ENCODE data around the gene LMLN. TPM values are rescaled to one million over a fixed set of nuclear protein-coding genes. Genes with fewer than 3 reads are reported as not detected.
A peak's percentile ranks its signal among the peaks of the same experiment; 100 is the strongest.
"Not testable (repeated sequence)": the region's sequence is repeated elsewhere in the genome, so short reads cannot be mapped to it uniquely, and the experiment has no call there.

LMLN gene
- total and polyA plus RNA-seq, 8 donors: 9.0 to 12.2 (median 10.0) TPM

DNA sequence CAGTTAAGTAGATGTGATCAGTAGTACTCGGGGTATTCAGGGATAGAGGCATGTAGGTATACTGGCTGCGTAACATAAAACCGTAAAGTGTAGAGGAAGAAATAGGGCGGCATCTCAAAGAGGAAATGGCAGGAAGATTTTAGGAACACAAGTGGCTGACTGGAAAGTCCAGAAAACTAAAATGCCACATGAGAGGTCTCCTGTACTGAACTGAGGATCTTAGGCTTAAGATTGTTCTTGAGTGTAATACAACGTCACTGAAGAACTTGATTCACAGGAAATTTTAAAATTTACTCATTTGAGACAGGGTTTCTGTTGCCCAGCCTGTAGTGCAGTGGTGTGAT, 2.3 kb upstream of the LMLN start:
- Histone ChIP-seq H3K36me3 (peaks cover 9 to 43% of the 10 kb centered on the region in 2 donors), H3K4me3 (peak overlapping the region in 1 of 2 donors; percentile 5), H3K27ac (peak overlapping the region; percentile 84 to 86), H3K27me3 (no peaks in the 10 kb centered on the region), H3K9me3 (no peaks in the 10 kb centered on the region), H3K4me1 (peaks cover 35 to 71% of the 10 kb centered on the region in 2 donors)
- intact Hi-C loops (cut with DNase I): no loop called here
- ATAC-seq: peak; percentile 1
- DNase-seq: no peak
- TF ChIP-seq, protein P1, sequence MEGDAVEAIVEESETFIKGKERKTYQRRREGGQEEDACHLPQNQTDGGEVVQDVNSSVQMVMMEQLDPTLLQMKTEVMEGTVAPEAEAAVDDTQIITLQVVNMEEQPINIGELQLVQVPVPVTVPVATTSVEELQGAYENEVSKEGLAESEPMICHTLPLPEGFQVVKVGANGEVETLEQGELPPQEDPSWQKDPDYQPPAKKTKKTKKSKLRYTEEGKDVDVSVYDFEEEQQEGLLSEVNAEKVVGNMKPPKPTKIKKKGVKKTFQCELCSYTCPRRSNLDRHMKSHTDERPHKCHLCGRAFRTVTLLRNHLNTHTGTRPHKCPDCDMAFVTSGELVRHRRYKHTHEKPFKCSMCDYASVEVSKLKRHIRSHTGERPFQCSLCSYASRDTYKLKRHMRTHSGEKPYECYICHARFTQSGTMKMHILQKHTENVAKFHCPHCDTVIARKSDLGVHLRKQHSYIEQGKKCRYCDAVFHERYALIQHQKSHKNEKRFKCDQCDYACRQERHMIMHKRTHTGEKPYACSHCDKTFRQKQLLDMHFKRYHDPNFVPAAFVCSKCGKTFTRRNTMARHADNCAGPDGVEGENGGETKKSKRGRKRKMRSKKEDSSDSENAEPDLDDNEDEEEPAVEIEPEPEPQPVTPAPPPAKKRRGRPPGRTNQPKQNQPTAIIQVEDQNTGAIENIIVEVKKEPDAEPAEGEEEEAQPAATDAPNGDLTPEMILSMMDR (IDR thresholded peaks at IDR 0.05): no peak

DNA sequence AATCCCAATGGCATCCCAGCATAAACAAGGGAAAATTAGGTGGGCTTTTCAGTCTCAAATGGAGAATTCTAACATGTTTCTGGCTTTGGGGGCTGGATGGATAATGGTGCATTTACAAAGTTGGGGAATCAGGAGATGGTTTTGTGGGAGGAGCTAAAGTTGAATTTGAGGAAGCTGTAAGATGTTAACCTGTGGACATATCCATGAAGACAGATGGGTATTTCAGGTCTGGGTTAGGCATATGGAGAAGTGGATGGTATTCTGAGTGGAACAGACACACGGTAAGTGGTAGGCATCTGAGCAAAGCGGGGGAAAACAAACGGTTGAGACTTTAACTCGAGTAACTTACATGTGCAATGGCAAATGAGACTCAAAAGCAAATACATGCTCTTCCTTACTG, 1.7 kb upstream of the LMLN start:
- ATAC-seq: no peak
- H3K4me3 ChIP-seq: peak overlapping the region in 1 of 2 donors; percentile 90
- H3K27ac ChIP-seq: peak overlapping the region; percentile 84 to 86
- TF ChIP-seq, protein P1 (IDR thresholded peaks at IDR 0.05): no peak
- H3K27me3 ChIP-seq: no peaks in the 10 kb centered on the region
- H3K36me3 ChIP-seq: peaks cover 5 to 37% of the 10 kb centered on the region in 2 donors
- peaks cover 30 to 65% of the 10 kb centered on the region in 2 donors for H3K4me1 ChIP-seq
- intact Hi-C loops (cut with DNase I): no loop called here
- no peak for DNase-seq
- no peaks in the 10 kb centered on the region for H3K9me3 ChIP-seq

DNA sequence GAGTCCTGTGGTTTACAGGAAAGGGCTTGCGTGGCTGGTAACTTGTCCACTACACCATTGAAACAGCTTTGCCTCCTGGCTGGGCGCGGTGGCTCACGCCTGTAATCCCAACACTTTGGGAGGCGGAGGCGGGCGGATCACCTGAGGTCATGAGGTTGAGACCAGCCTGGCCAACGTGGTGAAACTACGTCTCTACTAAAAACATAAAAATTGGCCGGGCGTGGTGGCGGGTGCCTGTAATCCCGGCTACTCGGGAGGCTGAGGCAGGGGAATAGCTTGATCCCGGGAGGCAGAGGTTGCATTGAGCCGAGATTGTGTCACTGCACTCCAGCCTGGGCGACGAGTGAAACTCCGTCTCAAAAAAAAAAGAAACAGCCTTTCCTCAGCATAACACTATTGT, 1.2 kb upstream of the LMLN start:
- peaks cover 5 to 32% of the 10 kb centered on the region in 2 donors for H3K36me3 ChIP-seq
- ATAC-seq; H3K27me3 ChIP-seq; H3K9me3 ChIP-seq; DNase-seq; intact Hi-C loops (cut with DNase I): not testable (repeated sequence)
- peaks cover 25 to 60% of the 10 kb centered on the region in 2 donors for H3K4me1 ChIP-seq
- peak overlapping the region; percentile 84 to 86 for H3K27ac ChIP-seq
- H3K4me3 ChIP-seq: peak overlapping the region in 1 of 2 donors; percentile 90

DNA sequence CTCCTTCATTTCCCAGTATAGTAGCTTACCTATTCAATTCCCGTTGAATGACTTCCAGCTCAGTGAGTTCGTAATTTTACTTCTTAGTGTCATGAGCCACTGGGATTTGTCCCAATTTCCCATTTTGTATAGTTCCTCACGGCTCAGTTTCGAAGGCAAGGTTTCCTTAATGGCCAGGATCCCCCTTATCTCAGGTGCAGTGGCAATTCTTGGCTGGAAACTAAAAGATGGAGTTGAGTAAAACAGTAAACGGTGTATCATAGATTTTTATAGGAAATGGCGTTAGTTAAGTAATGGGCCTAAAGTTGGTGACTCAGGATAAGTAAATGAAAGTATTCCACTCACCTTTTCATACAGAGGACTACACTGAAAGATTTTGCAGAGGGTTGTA, 522 bp upstream of the LMLN start:
- TF ChIP-seq, protein P1 (IDR thresholded peaks at IDR 0.05): no peak
- peaks cover 0 to 25% of the 10 kb centered on the region in 2 donors for H3K36me3 ChIP-seq
- H3K4me3 ChIP-seq: peak overlapping the region; percentile 84 to 90
- H3K27me3 ChIP-seq: no peaks in the 10 kb centered on the region
- intact Hi-C loops (cut with DNase I): no loop called here
- DNase-seq (no peak), ATAC-seq (no peak)
- peaks cover 24 to 54% of the 10 kb centered on the region in 2 donors for H3K4me1 ChIP-seq
- no peaks in the 10 kb centered on the region for H3K9me3 ChIP-seq
- peak overlapping the region; percentile 84 to 86 for H3K27ac ChIP-seq

DNA sequence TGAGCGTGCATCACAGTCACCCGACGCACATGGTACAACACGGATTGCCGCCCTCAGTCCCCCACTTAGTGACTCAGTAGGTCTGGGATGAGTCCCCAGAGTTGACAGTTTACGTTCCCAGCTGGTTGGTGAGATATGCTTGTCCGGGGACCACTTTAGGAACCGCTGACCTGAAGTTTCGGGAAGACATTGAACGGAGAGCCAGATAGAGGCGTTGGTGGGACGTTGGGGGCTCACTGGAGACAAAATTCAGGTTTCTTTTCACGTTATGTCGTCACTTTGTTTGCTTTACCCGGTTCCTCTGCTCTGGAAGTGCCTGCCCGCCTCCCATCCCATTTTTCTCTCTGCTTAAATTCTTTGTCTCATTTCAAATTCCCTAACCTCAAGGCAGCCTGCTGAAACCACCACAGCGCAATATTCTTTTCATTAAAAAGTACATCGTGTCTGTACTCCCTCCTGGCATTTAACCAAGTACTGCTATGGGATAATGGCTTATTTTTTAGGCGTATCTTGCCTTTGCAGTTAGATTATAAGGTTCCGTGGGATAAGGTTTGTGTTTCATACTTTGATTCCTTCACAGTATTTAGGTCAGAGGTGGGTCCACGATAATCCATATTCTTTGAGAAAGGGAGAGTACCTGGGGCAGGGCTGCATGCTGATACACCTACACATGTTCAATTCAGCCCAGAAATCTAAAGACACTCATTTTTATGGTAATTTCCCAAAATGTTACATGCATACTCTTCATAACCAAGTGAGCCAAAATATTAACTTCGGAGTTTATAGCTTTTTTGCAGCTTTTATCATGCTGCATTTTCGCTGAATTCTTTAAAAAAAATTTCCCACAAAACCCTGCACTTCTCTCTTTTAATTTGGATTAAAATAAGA, 921 bp downstream of the LMLN start:
- ATAC-seq (no peak), DNase-seq (no peak)
- Histone ChIP-seq H3K36me3 (peaks cover 0 to 11% of the 10 kb centered on the region in 2 donors), H3K27me3 (no peaks in the 10 kb centered on the region), H3K4me3 (peak overlapping the region; percentile 84 to 90), H3K4me1 (peaks cover 24 to 52% of the 10 kb centered on the region in 2 donors), H3K9me3 (no peaks in the 10 kb centered on the region), H3K27ac (peak overlapping the region; percentile 84 to 86)
- TF ChIP-seq, protein P1 (IDR thresholded peaks at IDR 0.05): no peak
- intact Hi-C loops (cut with DNase I): no loop called here

Measured in left lung (tissue), 10 donors.